Measurements from ENCODE around the gene SERPINB2. TPM values are rescaled to one million over a fixed set of nuclear protein-coding genes. Genes with fewer than 3 reads are reported as not detected.

Gene SERPINB2
- total RNA-seq, 2 experiments from 2014 or later: 0.25 TPM; not detected in 1

- CTCF ChIA-PET: no interaction called here
- intact Hi-C loops (cut with DNase I, micrococcal nuclease): no loop called here
Measured at GRCh38 chr18:63848159-63848558, 39.3 kb upstream of the SERPINB2 start.

GRCh38 chr18:63850020-63850419, 37.5 kb upstream of the SERPINB2 start:
- no peaks in the 10 kb centered on the region for H3K9me3 ChIP-seq (ENCODE audit: control insufficient read depth in 1 of 2, insufficient read depth in 1 of 2, low read length in 2 of 2)
- POLR2A ChIA-PET: no interaction called here
- no peaks in the 10 kb centered on the region for H3K4me1 ChIP-seq (ENCODE audit: insufficient read depth, low read length)
- H3K27ac Mint-ChIP-seq: no peak overlapping the region
- peaks cover 0 to 4% of the 10 kb centered on the region in 2 experiments for H3K27me3 ChIP-seq (ENCODE audit: control insufficient read depth in 1 of 2, insufficient read depth in 2 of 2, low read length in 2 of 2)
- no peaks in the 10 kb centered on the region for H3K9me3 Mint-ChIP-seq
- no peaks in the 10 kb centered on the region for H3K36me3 ChIP-seq (ENCODE audit: insufficient read depth, low read length)
- H3K36me3 Mint-ChIP-seq (ENCODE audit: low read depth): no peaks in the 10 kb centered on the region
- no peak overlapping the region for H3K4me3 ChIP-seq (ENCODE audit: low read length)
- no peaks in the 10 kb centered on the region for H3K4me1 Mint-ChIP-seq (ENCODE audit: low read depth)
- TF ChIP-seq CTCF (IDR thresholded peaks at IDR 0.05): no peak
- peaks cover 20% of the 10 kb centered on the region for H3K27me3 Mint-ChIP-seq
- intact Hi-C loops (cut with DNase I, micrococcal nuclease): no loop called here
- H3K27ac ChIP-seq (ENCODE audit: low read depth in 1 of 2, low read length in 2 of 2): no peak overlapping the region
- no peak for ATAC-seq (ENCODE audit: poor library complexity)
- DNase-seq: peak in 2 of 14 experiments; percentile 19 to 20
- CTCF ChIA-PET: no interaction called here
- H3K4me3 Mint-ChIP-seq: no peak overlapping the region

More at GRCh38 chr18:63848159-63848558, 39.3 kb upstream of the SERPINB2 start:
- no peak overlapping the region for H3K27ac Mint-ChIP-seq
- no peak overlapping the region for H3K4me3 Mint-ChIP-seq
- H3K27me3 Mint-ChIP-seq: peaks cover 21% of the 10 kb centered on the region
- Histone ChIP-seq H3K27me3 (ENCODE audit: control insufficient read depth in 1 of 2, insufficient read depth in 2 of 2, low read length in 2 of 2) (peaks cover 0 to 4% of the 10 kb centered on the region in 2 experiments), H3K4me1 (ENCODE audit: insufficient read depth, low read length) (no peaks in the 10 kb centered on the region), H3K36me3 (ENCODE audit: insufficient read depth, low read length) (no peaks in the 10 kb centered on the region), H3K4me3 (ENCODE audit: low read length) (no peak overlapping the region), H3K27ac (ENCODE audit: low read depth in 1 of 2, low read length in 2 of 2) (no peak overlapping the region), H3K9me3 (ENCODE audit: control insufficient read depth in 1 of 2, insufficient read depth in 1 of 2, low read length in 2 of 2) (no peaks in the 10 kb centered on the region)
- H3K9me3 Mint-ChIP-seq: no peaks in the 10 kb centered on the region
- no peaks in the 10 kb centered on the region for H3K36me3 Mint-ChIP-seq (ENCODE audit: low read depth)
- H3K4me1 Mint-ChIP-seq (ENCODE audit: low read depth): no peaks in the 10 kb centered on the region
- ATAC-seq (ENCODE audit: poor library complexity) (no peak), DNase-seq (peak in 3 of 14 experiments; percentile 13 to 23 (median 16))
- TF ChIP-seq CTCF (IDR thresholded peaks at IDR 0.05): no peak
- POLR2A ChIA-PET: no interaction called here

- ChIA-PET CTCF (no interaction called here), POLR2A (no interaction called here)
- no peak for TF ChIP-seq CTCF (IDR thresholded peaks at IDR 0.05)
- H3K4me3 Mint-ChIP-seq: no peak overlapping the region
- Histone ChIP-seq H3K27ac (ENCODE audit: low read depth in 1 of 2, low read length in 2 of 2) (no peak overlapping the region), H3K36me3 (ENCODE audit: insufficient read depth, low read length) (no peaks in the 10 kb centered on the region), H3K4me3 (ENCODE audit: low read length) (no peak overlapping the region), H3K9me3 (ENCODE audit: control insufficient read depth in 1 of 2, insufficient read depth in 1 of 2, low read length in 2 of 2) (peaks cover 0 to 4% of the 10 kb centered on the region in 2 experiments), H3K4me1 (ENCODE audit: insufficient read depth, low read length) (no peaks in the 10 kb centered on the region), H3K27me3 (ENCODE audit: control insufficient read depth in 1 of 2, insufficient read depth in 2 of 2, low read length in 2 of 2) (peaks cover 0 to 4% of the 10 kb centered on the region in 2 experiments)
- no peak overlapping the region for H3K27ac Mint-ChIP-seq
- intact Hi-C loops (cut with DNase I, micrococcal nuclease): no loop called here
- DNase-seq (no peak), ATAC-seq (ENCODE audit: poor library complexity) (no peak)
- no peaks in the 10 kb centered on the region for H3K9me3 Mint-ChIP-seq
- H3K36me3 Mint-ChIP-seq (ENCODE audit: low read depth): no peaks in the 10 kb centered on the region
- H3K4me1 Mint-ChIP-seq (ENCODE audit: low read depth): no peaks in the 10 kb centered on the region
- H3K27me3 Mint-ChIP-seq: peaks cover 17% of the 10 kb centered on the region
Measured at GRCh38 chr18:63850636-63851035, 36.9 kb upstream of the SERPINB2 start.

All from CD4-positive, alpha-beta T cell (primary cell).